ENCODE results near the gene NKX3-2.

Gene NKX3-2

DNA sequence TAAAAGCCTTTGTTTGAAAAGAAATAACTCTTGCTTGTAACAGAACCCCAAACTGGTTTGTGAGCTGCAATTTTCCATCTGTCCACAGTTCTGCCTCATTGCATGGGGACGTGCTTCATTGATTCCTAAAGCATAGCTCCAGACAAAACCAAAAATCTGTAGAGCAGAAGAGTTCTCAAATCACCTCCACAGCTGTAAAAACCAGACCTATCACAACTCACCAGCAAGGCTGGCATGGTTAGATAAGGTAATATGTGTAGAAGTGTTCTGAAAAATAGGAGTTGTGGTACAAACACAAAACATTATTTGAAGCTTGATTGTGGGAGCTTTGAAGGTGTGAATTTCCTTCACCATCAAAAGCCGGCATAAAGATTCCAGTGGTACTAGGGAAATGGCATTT, 47.7 kb downstream of the NKX3-2 start:
- no peak for DNase-seq

- no peak for DNase-seq
Observed at GRCh38 chr4:13495753-13496152, 48.6 kb downstream of the NKX3-2 start.

DNA sequence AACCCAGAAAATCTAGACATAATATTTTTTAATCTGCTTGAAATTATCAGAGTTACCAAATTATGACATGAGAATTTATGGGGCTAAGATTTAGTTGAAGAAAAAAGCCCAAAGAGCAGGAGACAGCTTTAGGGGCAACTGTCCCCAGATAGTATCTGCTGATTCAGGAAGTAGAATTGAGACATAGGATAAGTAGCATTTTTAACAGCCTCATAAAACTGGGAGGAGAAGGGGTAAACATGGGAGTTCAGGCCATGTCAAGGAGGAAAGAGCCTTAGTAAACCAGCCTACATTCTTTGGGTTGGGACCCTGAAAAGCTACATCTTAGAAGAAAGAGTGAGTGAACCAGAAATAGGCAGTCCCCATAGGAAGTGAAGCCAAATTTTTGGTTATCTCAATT, 50.5 kb downstream of the NKX3-2 start:
- DNase-seq: no peak

- DNase-seq: no peak
Observed at GRCh38 chr4:13492747-13493146, 51.6 kb downstream of the NKX3-2 start.

Data from activated effector memory CD4-positive, alpha-beta T cell treated with anti-CD3 and anti-CD28 coated beads, Interleukin-2, amount 50 U/mL, for 16 hours (primary cell).